ENCODE data around the gene DHRS1.

The DHRS1 gene

GRCh38 chr14:24269910-24270536, 29.6 kb downstream of the DHRS1 start (continued):
- TF ChIP-seq ZSCAN18 (tag by site-specific recombination; IDR thresholded peaks at IDR 0.05) (no peak), KLF1 (tag by site-specific recombination; IDR thresholded peaks at IDR 0.05) (no peak), HOXA7 (CRISPR knock-in tag; IDR thresholded peaks at IDR 0.05; ENCODE audit: borderline replicate concordance) (no peak), ZNF18 (tag by site-specific recombination; IDR thresholded peaks at IDR 0.05) (no peak), KLF9 (tag by site-specific recombination; IDR thresholded peaks at IDR 0.05; ENCODE audit: low read depth) (no peak)
- TF ChIP-seq, protein P1, sequence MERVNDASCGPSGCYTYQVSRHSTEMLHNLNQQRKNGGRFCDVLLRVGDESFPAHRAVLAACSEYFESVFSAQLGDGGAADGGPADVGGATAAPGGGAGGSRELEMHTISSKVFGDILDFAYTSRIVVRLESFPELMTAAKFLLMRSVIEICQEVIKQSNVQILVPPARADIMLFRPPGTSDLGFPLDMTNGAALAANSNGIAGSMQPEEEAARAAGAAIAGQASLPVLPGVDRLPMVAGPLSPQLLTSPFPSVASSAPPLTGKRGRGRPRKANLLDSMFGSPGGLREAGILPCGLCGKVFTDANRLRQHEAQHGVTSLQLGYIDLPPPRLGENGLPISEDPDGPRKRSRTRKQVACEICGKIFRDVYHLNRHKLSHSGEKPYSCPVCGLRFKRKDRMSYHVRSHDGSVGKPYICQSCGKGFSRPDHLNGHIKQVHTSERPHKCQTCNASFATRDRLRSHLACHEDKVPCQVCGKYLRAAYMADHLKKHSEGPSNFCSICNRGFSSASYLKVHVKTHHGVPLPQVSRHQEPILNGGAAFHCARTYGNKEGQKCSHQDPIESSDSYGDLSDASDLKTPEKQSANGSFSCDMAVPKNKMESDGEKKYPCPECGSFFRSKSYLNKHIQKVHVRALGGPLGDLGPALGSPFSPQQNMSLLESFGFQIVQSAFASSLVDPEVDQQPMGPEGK (tag by site-specific recombination; IDR thresholded peaks at IDR 0.05), result no peak

DNA sequence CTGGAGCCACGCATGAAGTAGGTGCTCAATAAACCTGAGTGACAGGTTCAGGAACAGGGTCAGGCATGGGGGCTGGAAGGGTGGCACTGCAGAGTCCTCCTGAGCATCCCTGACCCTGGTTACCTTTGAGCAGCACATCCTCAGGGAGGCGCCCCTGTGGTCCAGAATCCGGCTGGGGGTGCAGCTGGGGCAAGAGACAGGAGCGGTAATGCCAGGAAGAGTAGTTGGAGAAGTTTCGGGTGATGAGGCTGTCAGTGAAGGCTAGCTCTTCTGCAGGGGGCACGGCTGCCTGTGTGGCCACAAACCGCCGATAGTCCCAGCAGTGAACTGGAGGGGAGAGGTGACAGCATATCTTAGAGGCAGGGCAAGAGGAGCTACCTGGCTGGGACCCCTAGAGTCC, 30.2 kb downstream of the DHRS1 start:
- ChIA-PET POLR2A (interaction anchor here (0.8 to 2.9 kb wide), 3 partner anchors 27 to 30 kb away, joined by 3 to 47 read pairs (median 18); partner anchors contain the start of genes DHRS1, NOP9 and TINF2), CTCF (interaction anchor here (2.0 to 3.0 kb wide), 3 partner anchors 26 to 162 kb away, joined by 8 to 17 read pairs (median 15); partner anchors contain the start of genes CIDEB and TINF2)
- Histone ChIP-seq H3K4me1 (ENCODE audit: control insufficient read depth, insufficient read depth, low read length) (peaks cover 3% of the 10 kb centered on the region; the same call in 1 of the 2 replicates), H3K27ac (ENCODE audit: extremely low read depth, low read depth, low read length) (no peak overlapping the region), H3K36me3 (ENCODE audit: control insufficient read depth in 2 of 2, insufficient read depth in 1 of 2, low read length in 2 of 2) (peaks cover 0 to 39% of the 10 kb centered on the region in 2 experiments; a peak in 1 of 3 replicates), H3K9me3 (ENCODE audit: control insufficient read depth, insufficient read depth, low read depth, low read length) (no peaks in the 10 kb centered on the region), H3K4me3 (ENCODE audit: low read depth, low read length) (no peak overlapping the region)
- TF ChIP-seq ZNF768 (tag by site-specific recombination; IDR thresholded peaks at IDR 0.05) (no peak), ZNF664 (tag by site-specific recombination; IDR thresholded peaks at IDR 0.05) (peak; percentile 84)

GRCh38 chr14:24268225-24268624, 31.4 kb downstream of the DHRS1 start:
- no peaks in the 10 kb centered on the region for H3K9me3 ChIP-seq (ENCODE audit: control insufficient read depth, insufficient read depth, low read depth, low read length)
- peaks cover 0 to 39% of the 10 kb centered on the region in 2 experiments; a peak in 1 of 3 replicates for H3K36me3 ChIP-seq (ENCODE audit: control insufficient read depth in 2 of 2, insufficient read depth in 1 of 2, low read length in 2 of 2)
- H3K4me3 ChIP-seq (ENCODE audit: low read depth, low read length), result no peak overlapping the region
- no peak overlapping the region for H3K27ac ChIP-seq (ENCODE audit: extremely low read depth, low read depth, low read length)
- ChIA-PET CTCF (interaction anchor here (0.9 kb wide), 1 partner anchor 29 kb away, joined by 3 read pairs; no protein-coding TSS in a partner anchor), POLR2A (no interaction called here)
- TF ChIP-seq ZNF23 (tag by site-specific recombination; IDR thresholded peaks at IDR 0.05; ENCODE audit: borderline replicate concordance), result no peak
- no peak for TF ChIP-seq ZNF843 (tag by site-specific recombination; IDR thresholded peaks at IDR 0.05)
- no peak for TF ChIP-seq KLF16 (tag by site-specific recombination; IDR thresholded peaks at IDR 0.05)
- TF ChIP-seq ZNF529 (tag by site-specific recombination; IDR thresholded peaks at IDR 0.05; ENCODE audit: insufficient replicate concordance), result no peak
- no peak for TF ChIP-seq ZNF501 (tag by site-specific recombination; IDR thresholded peaks at IDR 0.05)
- no peak for TF ChIP-seq SP7 (tag by site-specific recombination; IDR thresholded peaks at IDR 0.05)
- peaks cover 3% of the 10 kb centered on the region; the same call in 1 of the 2 replicates for H3K4me1 ChIP-seq (ENCODE audit: control insufficient read depth, insufficient read depth, low read length)

GRCh38 chr14:24267516-24267915, 32.1 kb downstream of the DHRS1 start:
- no peak overlapping the region for H3K4me3 ChIP-seq (ENCODE audit: low read depth, low read length)
- H3K27ac ChIP-seq (ENCODE audit: extremely low read depth, low read depth, low read length), result no peak overlapping the region
- ChIA-PET CTCF (no interaction called here), POLR2A (interaction anchor here (0.6 kb wide), 1 partner anchor 37 kb away, joined by 4 read pairs; no protein-coding TSS in a partner anchor)
- H3K4me1 ChIP-seq (ENCODE audit: control insufficient read depth, insufficient read depth, low read length), result peaks cover 3% of the 10 kb centered on the region; the same call in 1 of the 2 replicates
- H3K9me3 ChIP-seq (ENCODE audit: control insufficient read depth, insufficient read depth, low read depth, low read length), result no peaks in the 10 kb centered on the region
- H3K36me3 ChIP-seq (ENCODE audit: control insufficient read depth in 2 of 2, insufficient read depth in 1 of 2, low read length in 2 of 2), result peaks cover 0 to 39% of the 10 kb centered on the region in 2 experiments; a peak in 1 of 3 replicates
- TF ChIP-seq KLF17 (tag by site-specific recombination; IDR thresholded peaks at IDR 0.05) (no peak), HOXA7 (CRISPR knock-in tag; IDR thresholded peaks at IDR 0.05; ENCODE audit: borderline replicate concordance) (no peak), ZNF280C (tag by site-specific recombination; IDR thresholded peaks at IDR 0.05) (no peak), ZBTB21 (tag by site-specific recombination; IDR thresholded peaks at IDR 0.05) (no peak)

Measured in HEK293 (cell line).